HepG2 (cell line): ENCODE results near the gene TPPP2. TPM values are rescaled to one million over a fixed set of nuclear protein-coding genes. Genes with fewer than 3 reads are reported as not detected.

Experiments used
- ASH2L ChIP-seq: fragments of 300-600, 200-600 bp; sonication (generic); IDR thresholded peaks from 2 replicates; pipeline ENCODE4 v1.7.0; 2017; ENCODE audit warnings: low read depth, mild to moderate bottlenecking, moderate library complexity, mixed read lengths, low read length; ENCODE audit not compliant: insufficient read length
- ATF7-NPFF ChIP-seq: sonication (generic); formaldehyde crosslinking; IDR thresholded peaks from 2 replicates; pipeline ENCODE4 v1.8.1; 2023; ENCODE audit warnings: mild to moderate bottlenecking, low read depth, missing genetic modification reagents, moderate library complexity
- CBFB ChIP-seq: sonication (generic); formaldehyde crosslinking; IDR thresholded peaks from 2 replicates; pipeline ENCODE4 v1.4.0; 2020; ENCODE audit warnings: missing genetic modification reagents
- CC2D1A ChIP-seq: sonication (generic); formaldehyde crosslinking; IDR thresholded peaks from 2 replicates; pipeline ENCODE4 v1.8.1; 2023; ENCODE audit warnings: mild to moderate bottlenecking, missing genetic modification reagents
- DPF2 ChIP-seq: sonication (generic); formaldehyde crosslinking; IDR thresholded peaks from 2 replicates; pipeline ENCODE4 v1.4.0; 2020; ENCODE audit warnings: mild to moderate bottlenecking, low read depth, missing genetic modification reagents, borderline replicate concordance
- FIP1L1 ChIP-seq: fragments of 200-400 bp; formaldehyde crosslinking; IDR thresholded peaks from 2 replicates; pipeline ENCODE4 v1.6.1; 2018; ENCODE audit warnings: low read depth, mild to moderate bottlenecking, low read length, moderate library complexity, borderline replicate concordance; ENCODE audit not compliant: insufficient read depth
- HNRNPK ChIP-seq: fragments of 200-400 bp; formaldehyde crosslinking; IDR thresholded peaks from 2 replicates; pipeline ENCODE4 v1.6.1; 2018; ENCODE audit warnings: low read length, low read depth, moderate library complexity, mild to moderate bottlenecking; ENCODE audit not compliant: poor library complexity, severe bottlenecking
- IRX3 ChIP-seq: sonication (generic); formaldehyde crosslinking; IDR thresholded peaks from 2 replicates; pipeline ENCODE4 v1.8.1; 2023; ENCODE audit warnings: mild to moderate bottlenecking, low read depth, missing genetic modification reagents, borderline replicate concordance
- JUNB ChIP-seq: sonication (generic); formaldehyde crosslinking; IDR thresholded peaks from 2 replicates; pipeline ENCODE4 v1.8.0; 2022; ENCODE audit warnings: missing genetic modification reagents, mild to moderate bottlenecking, borderline replicate concordance
- SKI ChIP-seq: fragments of 450-650 bp; IDR thresholded peaks from one replicate; pipeline ENCODE4 v1.6.1; 2018; ENCODE audit warnings: mild to moderate bottlenecking; ENCODE audit not compliant: partially characterized antibody
- SP2 ChIP-seq: sonication (generic); formaldehyde crosslinking; IDR thresholded peaks from 2 replicates; pipeline ENCODE4 v1.5.1; 2020; ENCODE audit warnings: mild to moderate bottlenecking, missing genetic modification reagents
- ZNF567 ChIP-seq: sonication (generic); formaldehyde crosslinking; IDR thresholded peaks from 2 replicates; pipeline ENCODE4 v1.8.1; 2023; ENCODE audit warnings: mild to moderate bottlenecking, missing genetic modification reagents, borderline replicate concordance
- ZNF766 ChIP-seq: sonication (generic); formaldehyde crosslinking; IDR thresholded peaks from 2 replicates; pipeline ENCODE4 v1.5.0; 2020; ENCODE audit warnings: missing genetic modification reagents, borderline replicate concordance
- ZNF83 ChIP-seq: sonication (generic); formaldehyde crosslinking; IDR thresholded peaks from 2 replicates; pipeline ENCODE4 v1.4.0; 2020; ENCODE audit warnings: missing genetic modification reagents, mild to moderate bottlenecking, borderline replicate concordance
- polyA plus RNA-seq, 8 experiments: library from polyadenylated mRNA; depleted of rRNA in 3 of 8; stranded (reverse) in 7 of 8; unstranded in 1 of 8; fragments of >200 nt; fragmentation: Illumina TruSeq in 4 of 8; extraction: Trizol in 4 of 8; gene quantifications; 2 replicates each; pipeline versions ENCODE4 v1.2.1 to v1.2.3, GENCODE V29; 2011 to 2016; ENCODE audit warnings: low read depth in 4 of 8, missing spikeins in 1 of 8, mixed read lengths in 1 of 8; ENCODE audit not compliant: insufficient read depth in 1 of 8
- total RNA-seq, 5 experiments: library from RNA; depleted of rRNA; stranded (reverse); fragments of >200 nt; fragmentation: Illumina TruSeq; extraction: Trizol; gene quantifications; 2 replicates each; pipeline ENCODE4 v1.2.3, GENCODE V29; 2016; ENCODE audit warnings: low read depth in 1 of 5
- TF ChIP-seq, protein P1 (sequence below): sonication (generic); formaldehyde crosslinking; IDR thresholded peaks from 2 replicates; pipeline ENCODE4 v1.8.0; 2022; ENCODE audit warnings: mild to moderate bottlenecking, missing genetic modification reagents; ENCODE audit not compliant: insufficient replicate concordance
- TF ChIP-seq, protein P2 (sequence below): IDR thresholded peaks from 2 replicates; pipeline ENCODE4 v1.6.1; 2012; ENCODE audit warnings: low read length, improper control_type of control experiment
- TF ChIP-seq, protein P3 (sequence below): sonication (generic); formaldehyde crosslinking; IDR thresholded peaks from 2 replicates; pipeline ENCODE4 v1.4.0; 2020; ENCODE audit warnings: missing genetic modification reagents
- TF ChIP-seq, protein P4 (sequence below): conservative IDR thresholded peaks from 2 replicates; pipeline ENCODE4 v1.6.1; 2018; ENCODE audit warnings: missing genetic modification reagents

TPPP2 gene
- total and polyA plus RNA-seq, 2 of the 13 experiments (the other 11 are each of a cell fraction or from before 2014, with no cell fraction given): 0.58 to 4.2 TPM

DNA sequence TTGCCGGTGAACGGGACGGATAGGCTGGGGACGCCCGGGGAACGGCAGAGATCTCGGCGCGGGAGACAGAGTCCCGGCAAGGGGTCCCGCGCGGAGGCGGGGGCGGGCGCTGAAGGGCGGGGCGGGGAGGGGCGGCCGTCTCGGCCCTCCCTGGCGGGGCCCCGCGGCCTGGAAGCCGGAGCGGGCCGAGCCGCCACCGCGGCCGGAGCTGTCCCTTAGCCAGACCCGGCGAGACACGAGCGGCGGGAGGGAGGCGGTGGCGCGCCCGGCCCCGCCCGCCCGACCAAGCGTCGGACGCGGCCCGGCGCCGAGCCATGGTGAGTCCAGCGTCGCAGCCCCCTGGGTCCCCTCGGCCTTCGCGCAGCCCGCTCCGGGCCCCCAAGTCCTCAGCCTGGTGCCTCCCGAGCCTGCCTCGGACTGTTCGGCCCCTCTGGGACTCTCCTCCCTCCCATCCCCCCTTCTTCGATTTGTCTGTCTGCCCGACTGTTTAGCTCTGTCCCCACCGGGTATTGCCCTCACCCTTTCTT lies 40.1 kb downstream of the TPPP2 start, which contains the start of gene ARHGEF40 (continued):
- TF ChIP-seq IRX3 (CRISPR knock-in tag): peak; percentile 34
- TF ChIP-seq, protein P1, sequence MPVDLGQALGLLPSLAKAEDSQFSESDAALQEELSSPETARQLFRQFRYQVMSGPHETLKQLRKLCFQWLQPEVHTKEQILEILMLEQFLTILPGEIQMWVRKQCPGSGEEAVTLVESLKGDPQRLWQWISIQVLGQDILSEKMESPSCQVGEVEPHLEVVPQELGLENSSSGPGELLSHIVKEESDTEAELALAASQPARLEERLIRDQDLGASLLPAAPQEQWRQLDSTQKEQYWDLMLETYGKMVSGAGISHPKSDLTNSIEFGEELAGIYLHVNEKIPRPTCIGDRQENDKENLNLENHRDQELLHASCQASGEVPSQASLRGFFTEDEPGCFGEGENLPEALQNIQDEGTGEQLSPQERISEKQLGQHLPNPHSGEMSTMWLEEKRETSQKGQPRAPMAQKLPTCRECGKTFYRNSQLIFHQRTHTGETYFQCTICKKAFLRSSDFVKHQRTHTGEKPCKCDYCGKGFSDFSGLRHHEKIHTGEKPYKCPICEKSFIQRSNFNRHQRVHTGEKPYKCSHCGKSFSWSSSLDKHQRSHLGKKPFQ: peak; percentile 30
- TF ChIP-seq, protein P2, sequence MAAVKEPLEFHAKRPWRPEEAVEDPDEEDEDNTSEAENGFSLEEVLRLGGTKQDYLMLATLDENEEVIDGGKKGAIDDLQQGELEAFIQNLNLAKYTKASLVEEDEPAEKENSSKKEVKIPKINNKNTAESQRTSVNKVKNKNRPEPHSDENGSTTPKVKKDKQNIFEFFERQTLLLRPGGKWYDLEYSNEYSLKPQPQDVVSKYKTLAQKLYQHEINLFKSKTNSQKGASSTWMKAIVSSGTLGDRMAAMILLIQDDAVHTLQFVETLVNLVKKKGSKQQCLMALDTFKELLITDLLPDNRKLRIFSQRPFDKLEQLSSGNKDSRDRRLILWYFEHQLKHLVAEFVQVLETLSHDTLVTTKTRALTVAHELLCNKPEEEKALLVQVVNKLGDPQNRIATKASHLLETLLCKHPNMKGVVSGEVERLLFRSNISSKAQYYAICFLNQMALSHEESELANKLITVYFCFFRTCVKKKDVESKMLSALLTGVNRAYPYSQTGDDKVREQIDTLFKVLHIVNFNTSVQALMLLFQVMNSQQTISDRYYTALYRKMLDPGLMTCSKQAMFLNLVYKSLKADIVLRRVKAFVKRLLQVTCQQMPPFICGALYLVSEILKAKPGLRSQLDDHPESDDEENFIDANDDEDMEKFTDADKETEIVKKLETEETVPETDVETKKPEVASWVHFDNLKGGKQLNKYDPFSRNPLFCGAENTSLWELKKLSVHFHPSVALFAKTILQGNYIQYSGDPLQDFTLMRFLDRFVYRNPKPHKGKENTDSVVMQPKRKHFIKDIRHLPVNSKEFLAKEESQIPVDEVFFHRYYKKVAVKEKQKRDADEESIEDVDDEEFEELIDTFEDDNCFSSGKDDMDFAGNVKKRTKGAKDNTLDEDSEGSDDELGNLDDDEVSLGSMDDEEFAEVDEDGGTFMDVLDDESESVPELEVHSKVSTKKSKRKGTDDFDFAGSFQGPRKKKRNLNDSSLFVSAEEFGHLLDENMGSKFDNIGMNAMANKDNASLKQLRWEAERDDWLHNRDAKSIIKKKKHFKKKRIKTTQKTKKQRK: no peak
- TF ChIP-seq ASH2L: peak; percentile 38
- 0 out of 2 replicates have a peak, but pooled peaks have one; percentile 7 for TF ChIP-seq DPF2 (CRISPR knock-in tag)
- peak; percentile 39 for TF ChIP-seq SKI
- peak; percentile 4; the same call in 1 of the 2 replicates for TF ChIP-seq CBFB
- 0 out of 2 replicates have a peak, but pooled peaks have one; percentile 25 for TF ChIP-seq ZNF766
- no peak for TF ChIP-seq ZNF83 (CRISPR knock-in tag)
- TF ChIP-seq ZNF567 (CRISPR knock-in tag): 0 out of 2 replicates have a peak, but pooled peaks have one; percentile 35
- peak; percentile 77 for TF ChIP-seq HNRNPK
- TF ChIP-seq SP2 (CRISPR knock-in tag): peak; percentile 51
- TF ChIP-seq, protein P3, sequence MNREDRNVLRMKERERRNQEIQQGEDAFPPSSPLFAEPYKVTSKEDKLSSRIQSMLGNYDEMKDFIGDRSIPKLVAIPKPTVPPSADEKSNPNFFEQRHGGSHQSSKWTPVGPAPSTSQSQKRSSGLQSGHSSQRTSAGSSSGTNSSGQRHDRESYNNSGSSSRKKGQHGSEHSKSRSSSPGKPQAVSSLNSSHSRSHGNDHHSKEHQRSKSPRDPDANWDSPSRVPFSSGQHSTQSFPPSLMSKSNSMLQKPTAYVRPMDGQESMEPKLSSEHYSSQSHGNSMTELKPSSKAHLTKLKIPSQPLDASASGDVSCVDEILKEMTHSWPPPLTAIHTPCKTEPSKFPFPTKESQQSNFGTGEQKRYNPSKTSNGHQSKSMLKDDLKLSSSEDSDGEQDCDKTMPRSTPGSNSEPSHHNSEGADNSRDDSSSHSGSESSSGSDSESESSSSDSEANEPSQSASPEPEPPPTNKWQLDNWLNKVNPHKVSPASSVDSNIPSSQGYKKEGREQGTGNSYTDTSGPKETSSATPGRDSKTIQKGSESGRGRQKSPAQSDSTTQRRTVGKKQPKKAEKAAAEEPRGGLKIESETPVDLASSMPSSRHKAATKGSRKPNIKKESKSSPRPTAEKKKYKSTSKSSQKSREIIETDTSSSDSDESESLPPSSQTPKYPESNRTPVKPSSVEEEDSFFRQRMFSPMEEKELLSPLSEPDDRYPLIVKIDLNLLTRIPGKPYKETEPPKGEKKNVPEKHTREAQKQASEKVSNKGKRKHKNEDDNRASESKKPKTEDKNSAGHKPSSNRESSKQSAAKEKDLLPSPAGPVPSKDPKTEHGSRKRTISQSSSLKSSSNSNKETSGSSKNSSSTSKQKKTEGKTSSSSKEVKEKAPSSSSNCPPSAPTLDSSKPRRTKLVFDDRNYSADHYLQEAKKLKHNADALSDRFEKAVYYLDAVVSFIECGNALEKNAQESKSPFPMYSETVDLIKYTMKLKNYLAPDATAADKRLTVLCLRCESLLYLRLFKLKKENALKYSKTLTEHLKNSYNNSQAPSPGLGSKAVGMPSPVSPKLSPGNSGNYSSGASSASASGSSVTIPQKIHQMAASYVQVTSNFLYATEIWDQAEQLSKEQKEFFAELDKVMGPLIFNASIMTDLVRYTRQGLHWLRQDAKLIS (CRISPR knock-in tag): 0 out of 2 replicates have a peak, but pooled peaks have one; percentile 23
- TF ChIP-seq FIP1L1: 0 out of 2 replicates have a peak, but pooled peaks have one; percentile 38
- TF ChIP-seq, protein P4, sequence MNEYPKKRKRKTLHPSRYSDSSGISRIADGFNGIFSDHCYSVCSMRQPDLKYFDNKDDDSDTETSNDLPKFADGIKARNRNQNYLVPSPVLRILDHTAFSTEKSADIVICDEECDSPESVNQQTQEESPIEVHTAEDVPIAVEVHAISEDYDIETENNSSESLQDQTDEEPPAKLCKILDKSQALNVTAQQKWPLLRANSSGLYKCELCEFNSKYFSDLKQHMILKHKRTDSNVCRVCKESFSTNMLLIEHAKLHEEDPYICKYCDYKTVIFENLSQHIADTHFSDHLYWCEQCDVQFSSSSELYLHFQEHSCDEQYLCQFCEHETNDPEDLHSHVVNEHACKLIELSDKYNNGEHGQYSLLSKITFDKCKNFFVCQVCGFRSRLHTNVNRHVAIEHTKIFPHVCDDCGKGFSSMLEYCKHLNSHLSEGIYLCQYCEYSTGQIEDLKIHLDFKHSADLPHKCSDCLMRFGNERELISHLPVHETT (CRISPR knock-in tag): no peak
- TF ChIP-seq JUNB (CRISPR knock-in tag): 0 out of 2 replicates have a peak, but pooled peaks have one; percentile 44
- TF ChIP-seq CC2D1A (CRISPR knock-in tag): 0 out of 2 replicates have a peak, but pooled peaks have one; percentile 15
- TF ChIP-seq ATF7-NPFF: peak; percentile 60
